GM18511 (cell line): ENCODE measurements around the gene CFI.

Experiments
- ATAC-seq: cut with Tn5 transposase; IDR thresholded peaks from one replicate; pipeline ENCODE4 v1.9.1; 2021; ENCODE audit warnings: mild to moderate bottlenecking, moderate library complexity; ENCODE audit not compliant: unreplicated experiment

The CFI gene

GRCh38 chr4:109699553-109700225 lies 102.1 kb downstream of the CFI start:
- ATAC-seq: no peak

GRCh38 chr4:109698656-109699055 lies 103.1 kb downstream of the CFI start:
- no peak for ATAC-seq

GRCh38 chr4:109691411-109691920 lies 110.3 kb downstream of the CFI start:
- peak; percentile 5 for ATAC-seq
